ENCODE results near the gene CABP1.

CABP1 gene

DNA sequence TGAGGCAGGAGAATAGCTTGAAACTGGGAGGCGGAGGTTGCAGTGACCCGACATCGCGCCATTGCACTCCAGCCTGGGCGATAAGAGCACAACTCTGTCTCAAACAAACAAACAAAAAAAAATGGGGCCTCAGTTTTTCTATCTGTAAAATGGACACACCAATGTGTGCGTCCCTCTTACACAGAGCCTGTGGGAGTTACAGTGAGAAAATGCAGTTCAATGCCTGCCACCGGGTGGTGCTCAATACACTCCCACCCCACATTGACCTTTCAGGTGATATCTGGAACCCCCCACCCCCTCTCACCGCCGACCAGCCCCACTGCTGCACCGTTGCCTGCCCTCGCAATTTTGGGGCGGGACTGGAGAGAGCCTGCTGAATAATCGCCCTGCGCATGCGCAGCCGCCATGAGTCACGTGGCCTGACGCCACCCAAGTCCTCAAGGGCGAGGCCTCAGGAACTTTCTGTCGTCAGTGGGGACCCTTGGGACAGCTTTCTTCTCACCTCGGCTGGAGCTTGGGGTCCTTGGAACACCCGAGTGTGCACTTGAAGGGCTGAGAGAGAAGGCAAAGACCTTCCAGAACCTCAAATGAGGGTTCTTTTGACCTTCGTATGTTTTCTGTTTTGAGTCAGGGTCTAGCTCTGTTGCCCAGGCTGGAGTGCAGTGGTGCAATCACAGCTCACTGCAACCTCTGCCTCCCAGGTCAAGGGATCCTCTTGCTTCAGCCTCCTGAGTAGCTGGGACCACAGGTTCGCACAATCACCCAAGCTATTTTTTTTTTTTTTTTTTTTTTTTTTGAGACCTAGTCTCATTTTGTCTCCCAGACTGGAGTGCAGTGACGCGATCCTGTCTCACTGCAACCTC, 14.6 kb upstream of the CABP1 start:
- DNase-seq (ENCODE audit: low spot score), result no peak
- TF ChIP-seq, protein P1, sequence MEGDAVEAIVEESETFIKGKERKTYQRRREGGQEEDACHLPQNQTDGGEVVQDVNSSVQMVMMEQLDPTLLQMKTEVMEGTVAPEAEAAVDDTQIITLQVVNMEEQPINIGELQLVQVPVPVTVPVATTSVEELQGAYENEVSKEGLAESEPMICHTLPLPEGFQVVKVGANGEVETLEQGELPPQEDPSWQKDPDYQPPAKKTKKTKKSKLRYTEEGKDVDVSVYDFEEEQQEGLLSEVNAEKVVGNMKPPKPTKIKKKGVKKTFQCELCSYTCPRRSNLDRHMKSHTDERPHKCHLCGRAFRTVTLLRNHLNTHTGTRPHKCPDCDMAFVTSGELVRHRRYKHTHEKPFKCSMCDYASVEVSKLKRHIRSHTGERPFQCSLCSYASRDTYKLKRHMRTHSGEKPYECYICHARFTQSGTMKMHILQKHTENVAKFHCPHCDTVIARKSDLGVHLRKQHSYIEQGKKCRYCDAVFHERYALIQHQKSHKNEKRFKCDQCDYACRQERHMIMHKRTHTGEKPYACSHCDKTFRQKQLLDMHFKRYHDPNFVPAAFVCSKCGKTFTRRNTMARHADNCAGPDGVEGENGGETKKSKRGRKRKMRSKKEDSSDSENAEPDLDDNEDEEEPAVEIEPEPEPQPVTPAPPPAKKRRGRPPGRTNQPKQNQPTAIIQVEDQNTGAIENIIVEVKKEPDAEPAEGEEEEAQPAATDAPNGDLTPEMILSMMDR (IDR thresholded peaks at IDR 0.05; ENCODE audit: extremely low read depth, missing control alignments), result no peak

DNA sequence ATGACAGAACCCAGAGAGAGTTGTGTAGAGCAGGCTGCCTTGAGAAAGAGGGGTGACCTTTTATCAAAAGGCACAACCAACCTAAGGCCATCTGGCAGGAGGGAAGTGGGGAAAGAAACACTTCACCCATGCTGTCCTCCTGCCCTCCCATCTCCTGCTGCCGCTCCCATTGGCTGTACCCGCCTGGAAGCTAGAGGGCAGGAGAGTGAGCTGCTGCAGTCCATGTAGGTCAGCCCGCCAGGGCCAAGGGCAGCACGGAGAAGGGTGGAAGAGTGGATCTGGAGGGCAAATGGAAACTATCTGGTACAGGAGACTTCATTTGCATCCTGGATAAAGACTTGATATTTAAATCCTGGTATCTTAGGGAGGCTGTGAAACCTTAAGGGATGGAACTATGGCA, 11.5 kb upstream of the CABP1 start:
- DNase-seq (ENCODE audit: low spot score), result no peak

DNA sequence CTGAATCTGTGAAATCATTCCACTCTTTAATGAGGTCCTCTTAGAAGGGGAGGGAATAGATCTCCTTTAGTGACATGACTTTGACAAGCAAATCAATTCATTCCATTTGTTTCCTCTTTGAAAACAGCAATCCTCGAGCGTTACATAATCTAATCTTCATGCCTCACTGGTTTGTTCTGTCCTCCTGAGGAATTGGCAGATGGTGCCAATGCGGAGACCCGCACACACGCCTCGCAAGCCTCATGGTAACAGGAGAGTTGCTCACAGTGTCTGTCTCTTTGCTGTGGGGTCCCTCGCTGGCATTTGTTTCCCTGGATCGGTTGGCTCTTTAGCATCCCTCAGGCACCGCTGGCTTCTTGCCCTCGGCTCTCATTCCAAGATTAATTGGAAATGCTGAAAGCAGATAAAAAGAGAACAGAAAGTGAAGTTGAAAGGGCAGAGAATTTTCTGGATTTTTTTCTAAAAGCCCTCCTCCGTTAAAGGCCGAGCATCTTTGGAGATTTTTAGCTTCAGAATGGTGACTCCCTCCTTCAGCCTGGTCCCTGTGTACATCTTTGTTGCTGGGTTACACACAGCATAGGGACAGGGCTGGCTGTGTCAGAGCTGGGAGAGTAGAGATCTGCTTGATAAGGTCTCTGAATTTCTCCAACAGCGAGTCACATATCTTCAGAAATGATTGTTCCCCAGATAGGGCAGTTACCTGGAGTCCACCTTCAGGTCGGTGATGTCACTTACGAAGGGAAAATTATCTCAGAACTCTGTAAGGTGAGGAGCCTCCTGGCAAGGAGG, 10.1 kb upstream of the CABP1 start:
- TF ChIP-seq, protein P1 (IDR thresholded peaks at IDR 0.05; ENCODE audit: extremely low read depth, missing control alignments), result no peak
- no peak for DNase-seq (ENCODE audit: low spot score)

More for the DNA sequence above, 11.5 kb upstream of the CABP1 start:
- TF ChIP-seq, protein P1 (IDR thresholded peaks at IDR 0.05; ENCODE audit: extremely low read depth, missing control alignments), result no peak

DNA sequence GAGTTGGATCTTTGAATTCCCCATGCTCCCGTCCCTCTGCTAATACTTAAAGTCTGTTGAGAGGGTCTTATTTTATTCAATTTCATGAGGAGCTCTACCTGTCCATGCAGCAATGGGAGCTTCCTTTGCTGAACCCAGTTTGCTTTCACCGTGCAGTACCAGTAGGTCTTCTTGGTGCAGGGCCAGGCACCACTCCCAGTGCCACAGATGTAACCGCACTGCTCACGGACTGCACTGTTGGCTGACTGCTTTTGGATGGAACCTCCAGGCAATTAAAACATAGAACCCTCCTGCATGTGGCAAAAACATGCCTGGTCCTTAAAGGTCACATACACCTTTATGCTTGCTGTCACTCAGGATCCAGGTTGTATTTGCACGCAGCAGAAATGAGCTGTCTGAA, 9.3 kb upstream of the CABP1 start:
- TF ChIP-seq, protein P1 (IDR thresholded peaks at IDR 0.05; ENCODE audit: extremely low read depth, missing control alignments), result no peak

DNA sequence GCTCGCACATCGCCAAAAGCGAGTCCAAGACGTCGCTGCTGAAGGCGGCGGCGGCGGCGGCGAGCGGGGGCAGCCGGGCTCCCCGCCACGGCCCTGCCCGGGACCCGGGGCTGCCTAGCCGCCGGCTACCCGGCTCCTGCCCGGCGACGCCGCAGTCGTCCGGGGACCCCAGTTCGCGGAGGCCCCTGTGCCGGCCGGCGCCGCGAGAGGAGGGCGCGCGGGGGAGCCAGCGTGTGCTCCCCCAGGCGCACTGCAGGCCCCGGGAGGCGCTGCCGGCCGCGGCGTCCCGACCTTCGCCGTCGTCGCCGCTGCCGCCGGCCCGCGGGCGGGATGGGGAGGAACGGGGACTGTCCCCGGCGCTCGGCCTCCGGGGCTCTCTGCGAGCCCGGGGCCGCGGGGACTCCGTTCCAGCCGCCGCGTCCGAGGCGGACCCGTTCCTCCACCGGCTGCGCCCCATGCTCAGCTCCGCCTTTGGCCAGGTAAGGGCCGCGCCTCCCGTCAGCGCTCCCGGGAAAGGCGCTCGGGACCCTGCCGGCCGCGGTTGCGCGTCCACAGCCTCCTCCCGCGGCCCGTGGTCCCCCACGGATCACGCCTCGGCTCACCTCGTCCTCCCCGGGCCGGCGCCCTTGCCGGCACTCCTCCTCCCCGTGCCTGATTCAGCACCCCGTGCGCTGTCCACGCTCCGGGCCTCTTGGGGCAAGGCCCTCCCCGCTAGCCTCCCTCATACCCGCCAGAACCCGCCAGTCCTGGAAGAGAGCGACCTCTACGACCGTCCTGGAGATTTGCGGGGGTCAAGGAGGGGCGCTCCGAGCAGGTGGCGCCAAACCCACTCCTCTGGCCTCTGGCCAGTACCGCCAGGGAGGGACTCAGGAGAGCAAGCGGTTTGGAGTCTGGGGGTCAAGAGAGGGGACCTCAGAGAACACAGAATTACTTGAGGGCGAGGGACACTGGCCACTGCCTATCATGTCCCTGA, 721 bp downstream of the CABP1 start:
- peak; percentile 75 for DNase-seq (ENCODE audit: low spot score)
- TF ChIP-seq, protein P1 (IDR thresholded peaks at IDR 0.05; ENCODE audit: extremely low read depth, missing control alignments), result no peak

More for the DNA sequence above, 9.3 kb upstream of the CABP1 start:
- no peak for DNase-seq (ENCODE audit: low spot score)

DNA sequence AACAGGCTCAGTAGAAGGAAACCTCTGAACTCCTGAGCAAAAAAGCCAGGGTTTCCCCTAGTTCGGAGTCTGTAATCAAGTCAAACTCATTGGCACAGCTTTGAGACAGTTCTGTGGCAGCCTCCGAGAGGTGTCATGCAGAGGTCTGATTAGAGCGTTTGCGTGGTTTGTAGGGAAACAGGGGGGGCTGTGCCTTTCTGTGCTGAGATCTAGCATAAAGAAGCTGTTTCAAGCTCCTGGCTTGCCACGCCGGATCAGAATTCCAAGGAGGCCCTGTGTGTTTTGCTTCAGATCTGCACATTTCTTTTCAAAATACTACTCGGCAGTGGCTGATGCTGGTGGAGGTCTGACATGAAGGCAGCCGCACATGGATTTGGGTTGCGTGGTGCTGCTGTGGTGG, 1.7 kb downstream of the CABP1 start:
- DNase-seq (ENCODE audit: low spot score), result no peak
- TF ChIP-seq, protein P1 (IDR thresholded peaks at IDR 0.05; ENCODE audit: extremely low read depth, missing control alignments), result no peak
